IMR-90 (cell line): ENCODE data around the gene PSMD1. TPM values are rescaled to one million over a fixed set of nuclear protein-coding genes. Genes with fewer than 3 reads are reported as not detected.

ENCODE experiments used
- ATAC-seq: fragments of 200-7000 bp; cut with Tn5 transposase; 2 replicates; pipeline ENCODE4 v1.9.1; 2020; ENCODE audit warnings: low read depth, mild to moderate bottlenecking, moderate library complexity
- BruUV-seq: library from RNA; stranded (reverse); fragments of 400-500 nt; replicated peaks from 2 replicates; lab custom pipeline; 2021; lab: Mats Ljungman, UMichigan
- CTCF ChIA-PET: fragments of 300-600 bp; formaldehyde crosslinking; extraction: SDS; loops from one replicate; lab custom pipeline; 2021; ENCODE audit warnings: antibody characterized with exemption; lab: Yijun Ruan, JAX
- POLR2A ChIA-PET: fragments of 300-600 bp; sonication (Branson Sonifier 250); formaldehyde crosslinking; loops from one replicate; lab custom pipeline; 2022; ENCODE audit warnings: antibody characterized with exemption; ENCODE audit not compliant: unreplicated experiment; lab: Charles Lee
- DNase-seq: peaks from one replicate; pipeline ENCODE4 v3.0.0; 2013
- H2AFZ ChIP-seq: replicated peaks from 2 replicates; pipeline ENCODE3; 2013; ENCODE audit warnings: low read length, mild to moderate bottlenecking; ENCODE audit not compliant: poor library complexity
- H2AK5ac ChIP-seq: 2 replicates; pipeline ENCODE4 v1.6.1; 2013; ENCODE audit warnings: low read depth, low read length, inconsistent platforms
- H2AK9ac ChIP-seq: replicated peaks from 2 replicates; pipeline ENCODE3; 2013; ENCODE audit warnings: mild to moderate bottlenecking, low read depth, low read length, moderate library complexity; ENCODE audit not compliant: poor library complexity
- H2BK120ac ChIP-seq: 2 replicates; pipeline ENCODE4 v1.6.1; 2013; ENCODE audit warnings: low read depth, low read length, inconsistent platforms
- H2BK15ac ChIP-seq: 3 replicates; pipeline ENCODE4 v1.6.1; 2013; ENCODE audit warnings: low read depth, low read length, inconsistent platforms
- H2BK20ac ChIP-seq: 2 replicates; pipeline ENCODE4 v1.6.1; 2013; ENCODE audit warnings: low read depth, mild to moderate bottlenecking, inconsistent platforms, low read length, moderate library complexity
- H2BK5ac ChIP-seq: 2 replicates; pipeline ENCODE4 v1.6.1; 2013; ENCODE audit warnings: mild to moderate bottlenecking, low read depth, low read length, inconsistent platforms; ENCODE audit not compliant: poor library complexity, severe bottlenecking
- H3K14ac ChIP-seq: replicated peaks from 2 replicates; pipeline ENCODE4 v1.6.1; 2013; ENCODE audit warnings: low read depth, low read length, inconsistent platforms
- H3K18ac ChIP-seq: 2 replicates; pipeline ENCODE4 v1.6.1; 2013; ENCODE audit warnings: low read depth, low read length, control low read depth
- H3K23ac ChIP-seq: 2 replicates; pipeline ENCODE4 v1.6.1; 2013; ENCODE audit warnings: low read depth, low read length, inconsistent platforms
- H3K27ac ChIP-seq: 2 replicates; pipeline ENCODE4 v1.5.1; 2013; ENCODE audit warnings: mild to moderate bottlenecking, control low read depth, low read length; ENCODE audit not compliant: insufficient read depth
- H3K27me3 ChIP-seq: 2 replicates; pipeline ENCODE4 v1.6.1; 2013; ENCODE audit warnings: low read length; ENCODE audit not compliant: control insufficient read depth, insufficient read depth
- H3K36me3 ChIP-seq: 2 replicates; pipeline ENCODE4 v1.6.1; 2013; ENCODE audit warnings: low read length, mixed read lengths; ENCODE audit not compliant: control insufficient read depth, insufficient read depth
- H3K4ac ChIP-seq: 2 replicates; pipeline ENCODE4 v1.6.1; 2013; ENCODE audit warnings: low read depth, low read length, inconsistent platforms
- H3K4me1 ChIP-seq: 2 replicates; pipeline ENCODE4 v1.6.1; 2013; ENCODE audit warnings: low read length, mixed read lengths; ENCODE audit not compliant: control insufficient read depth, insufficient read depth
- H3K4me2 ChIP-seq: 2 replicates; pipeline ENCODE4 v1.6.1; 2013; ENCODE audit warnings: low read depth, mild to moderate bottlenecking, control low read depth, low read length, moderate library complexity
- H3K4me3 ChIP-seq: 2 replicates; pipeline ENCODE4 v1.5.1; 2013; ENCODE audit warnings: low read depth, mild to moderate bottlenecking, control low read depth, low read length, moderate library complexity; ENCODE audit not compliant: insufficient read depth
- H3K56ac ChIP-seq: 2 replicates; pipeline ENCODE4 v1.6.1; 2013; ENCODE audit warnings: low read length, inconsistent platforms; ENCODE audit not compliant: insufficient read depth; ENCODE audit errors: extremely low read depth
- H3K79me1 ChIP-seq, 2 experiments: 2 replicates each; pipeline ENCODE4 v1.6.1; 2013; ENCODE audit warnings: low read length in 2 of 2, inconsistent platforms in 1 of 2, low read depth in 1 of 2
- H3K9ac ChIP-seq: 2 replicates; pipeline ENCODE4 v1.6.1; 2013; ENCODE audit warnings: low read depth, low read length, control low read depth
- H3K9me1 ChIP-seq: 2 replicates; pipeline ENCODE4 v1.6.1; 2013; ENCODE audit warnings: low read length, inconsistent platforms; ENCODE audit not compliant: insufficient read depth
- H3K9me3 ChIP-seq: 2 replicates; pipeline ENCODE4 v1.6.1; 2013; ENCODE audit warnings: low read length; ENCODE audit not compliant: control insufficient read depth, insufficient read depth
- H4K20me1 ChIP-seq: 2 replicates; pipeline ENCODE4 v1.6.1; 2013; ENCODE audit warnings: low read length, inconsistent platforms; ENCODE audit not compliant: insufficient read depth
- H4K5ac ChIP-seq: 2 replicates; pipeline ENCODE4 v1.6.1; 2013; ENCODE audit warnings: mild to moderate bottlenecking, low read depth, low read length, control low read depth
- H4K8ac ChIP-seq, 2 experiments: 2 replicates each; pipeline ENCODE4 v1.6.1; 2013; ENCODE audit warnings: low read depth in 2 of 2, low read length in 2 of 2, control low read depth in 1 of 2, inconsistent platforms in 1 of 2
- H4K91ac ChIP-seq: 2 replicates; pipeline ENCODE4 v1.6.1; 2013; ENCODE audit warnings: low read depth, low read length, inconsistent platforms; ENCODE audit not compliant: insufficient read depth
- BHLHE40 ChIP-seq: fragments of 150-350 bp; IDR thresholded peaks from 2 replicates; pipeline ENCODE4 v1.6.1; 2016; ENCODE audit warnings: mild to moderate bottlenecking, low read depth, low read length
- CEBPB ChIP-seq: IDR thresholded peaks from 2 replicates; pipeline ENCODE4 v1.6.1; 2012; ENCODE audit warnings: low read depth, low read length, improper control_type of control experiment
- CHD1 ChIP-seq: IDR thresholded peaks from 2 replicates; pipeline ENCODE4 v1.6.1; 2012; ENCODE audit warnings: low read depth, low read length, improper control_type of control experiment
- FOS ChIP-seq: fragments of 150-350 bp; IDR thresholded peaks from 2 replicates; pipeline ENCODE4 v1.6.1; 2016; ENCODE audit warnings: low read depth, low read length
- MAFK ChIP-seq: IDR thresholded peaks from 2 replicates; pipeline ENCODE4 v1.6.1; 2012; ENCODE audit warnings: low read depth, low read length, improper control_type of control experiment
- MAZ ChIP-seq: IDR thresholded peaks from 2 replicates; pipeline ENCODE4 v1.6.1; 2012; ENCODE audit warnings: low read depth, mild to moderate bottlenecking, low read length, improper control_type of control experiment, moderate library complexity, borderline replicate concordance
- MXI1 ChIP-seq: IDR thresholded peaks from 2 replicates; pipeline ENCODE4 v1.6.1; 2012; ENCODE audit warnings: low read depth, mild to moderate bottlenecking, low read length, moderate library complexity, borderline replicate concordance
- POLR2A ChIP-seq: IDR thresholded peaks from 2 replicates; pipeline ENCODE4 v1.6.1; 2012; ENCODE audit warnings: mild to moderate bottlenecking, low read depth, low read length
- RAD21 ChIP-seq: IDR thresholded peaks from 2 replicates; pipeline ENCODE4 v1.6.1; 2012; ENCODE audit warnings: low read length, improper control_type of control experiment
- RFX5 ChIP-seq: IDR thresholded peaks from 2 replicates; pipeline ENCODE4 v1.8.0; 2012; ENCODE audit warnings: low read depth, mild to moderate bottlenecking, low read length, moderate library complexity
- WGBS, 2 experiments: methylation state at CpG; one replicate each; pipeline versions ENCODE4 v1.1.5 to v1.1.7; 2013; ENCODE audit warnings: missing lambda C conversion rate in 2 of 2; ENCODE audit not compliant: insufficient read length in 1 of 2; ENCODE audit errors: extremely low coverage in 2 of 2; 5-methylcytosine and 5-hydroxymethylcytosine counted together
- dilution Hi-C: fragments of 300-500 bp; cut with HindIII; formaldehyde crosslinking; loops from one replicate; pipeline ENCODE4 v1.14.3; 2018; ENCODE audit warnings: low sequenced_read_pairs; ENCODE audit not compliant: unreplicated experiment
- in situ Hi-C: fragments of 300-500 bp; cut with MboI; formaldehyde crosslinking; loops from 3 replicates; pipeline ENCODE4 v1.14.3; 2019; ENCODE audit warnings: low sequenced_read_pairs, inconsistent platforms, mixed read lengths
- intact Hi-C: fragments of 100-400 bp; cut with micrococcal nuclease; formaldehyde crosslinking; loops from 2 replicates; pipeline ENCODE4 v1.10.0; 2022
- polyA plus RNA-seq, 3 experiments: library from polyadenylated mRNA; depleted of rRNA; stranded (reverse); fragments of >200 nt; gene quantifications; 2 replicates each; pipeline ENCODE4 v1.2.3, GENCODE V29; 2012; ENCODE audit warnings: low replicate concordance in 1 of 3
- total RNA-seq: library from RNA; depleted of rRNA; stranded (reverse); fragments of >200 nt; gene quantifications from 2 replicates; pipeline ENCODE4 v1.2.3, GENCODE V29; 2012
- TF ChIP-seq, protein P1 (sequence below): conservative IDR thresholded peaks from 2 replicates; pipeline ENCODE4 v1.5.1; 2012; ENCODE audit warnings: mild to moderate bottlenecking, low read depth, low read length, improper control_type of control experiment
- TF ChIP-seq, protein P2 (sequence below): fragments of 150-350 bp; IDR thresholded peaks from 2 replicates; pipeline ENCODE4 v1.6.1; 2017; ENCODE audit warnings: mild to moderate bottlenecking, antibody characterized with exemption, low read length, low read depth
- TF ChIP-seq, protein P3 (sequence below): fragments of 150-350 bp; IDR thresholded peaks from 2 replicates; pipeline ENCODE4 v1.6.1; 2016; ENCODE audit warnings: low read depth, mild to moderate bottlenecking, low read length, moderate library complexity, borderline replicate concordance

The PSMD1 gene
- total and polyA plus RNA-seq, 2 of the 4 experiments (the other 2 are of a cell fraction) = 89.8 to 181 TPM

DNA sequence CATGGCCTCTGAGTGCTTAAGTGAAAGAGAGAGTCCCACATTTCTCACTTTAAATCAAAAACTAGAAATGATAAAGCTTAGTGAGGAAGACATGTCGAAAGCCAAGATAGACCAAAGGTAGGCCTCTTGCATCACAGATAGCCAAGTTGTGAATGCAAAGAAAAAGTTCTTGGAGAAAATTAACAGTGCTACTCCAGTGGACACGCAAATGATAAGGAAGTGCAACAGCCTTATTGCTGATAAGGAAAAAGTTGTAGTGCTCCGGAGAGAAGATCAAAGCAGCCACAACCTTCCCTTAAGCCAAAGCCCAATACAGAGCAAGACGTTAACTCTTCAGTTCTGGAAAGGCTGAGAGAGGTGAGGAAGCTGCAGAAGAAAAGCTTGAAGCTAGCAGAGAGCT, 32.1 kb downstream of the PSMD1 start:
- CTCF ChIA-PET = interaction anchor here (1.1 kb wide), 1 partner anchor 14 kb away, joined by 3 read pairs; no protein-coding TSS in a partner anchor
- Histone ChIP-seq H3K4me3 (no peak overlapping the region), H3K4me2 (no peak overlapping the region), H3K23ac (no peak overlapping the region), H3K9ac (no peak overlapping the region), H3K27me3 (no peaks in the 10 kb centered on the region), H2AK9ac (no peak overlapping the region), H2BK20ac (no peak overlapping the region), H2BK5ac (no peak overlapping the region), H3K4ac (no peak overlapping the region), H4K91ac (no peak overlapping the region), H4K20me1 (no peaks in the 10 kb centered on the region), H3K27ac (no peak overlapping the region), H2BK120ac (no peak overlapping the region), H3K9me1 (no peaks in the 10 kb centered on the region), H2AFZ (no peak overlapping the region), H3K36me3 (peaks cover 40% of the 10 kb centered on the region), H3K9me3 (no peaks in the 10 kb centered on the region), H4K8ac (no peak overlapping the region), H2BK15ac (no peak overlapping the region), H3K4me1 (no peaks in the 10 kb centered on the region), H2AK5ac (no peak overlapping the region), H4K5ac (no peak overlapping the region), H3K79me1 (peaks cover 10 to 20% of the 10 kb centered on the region in 2 experiments), H3K56ac (no peak overlapping the region), H3K14ac (no peak overlapping the region), H3K18ac (no peak overlapping the region)
- dilution Hi-C loops (no loop called here), intact Hi-C loops (no loop called here), in situ Hi-C loops (no loop called here)
- no CpG with 5 or more reads among the region's 4 CpGs for WGBS, 2 experiments
- DNase-seq (no peak), ATAC-seq (no peak)
- TF ChIP-seq, protein P1, sequence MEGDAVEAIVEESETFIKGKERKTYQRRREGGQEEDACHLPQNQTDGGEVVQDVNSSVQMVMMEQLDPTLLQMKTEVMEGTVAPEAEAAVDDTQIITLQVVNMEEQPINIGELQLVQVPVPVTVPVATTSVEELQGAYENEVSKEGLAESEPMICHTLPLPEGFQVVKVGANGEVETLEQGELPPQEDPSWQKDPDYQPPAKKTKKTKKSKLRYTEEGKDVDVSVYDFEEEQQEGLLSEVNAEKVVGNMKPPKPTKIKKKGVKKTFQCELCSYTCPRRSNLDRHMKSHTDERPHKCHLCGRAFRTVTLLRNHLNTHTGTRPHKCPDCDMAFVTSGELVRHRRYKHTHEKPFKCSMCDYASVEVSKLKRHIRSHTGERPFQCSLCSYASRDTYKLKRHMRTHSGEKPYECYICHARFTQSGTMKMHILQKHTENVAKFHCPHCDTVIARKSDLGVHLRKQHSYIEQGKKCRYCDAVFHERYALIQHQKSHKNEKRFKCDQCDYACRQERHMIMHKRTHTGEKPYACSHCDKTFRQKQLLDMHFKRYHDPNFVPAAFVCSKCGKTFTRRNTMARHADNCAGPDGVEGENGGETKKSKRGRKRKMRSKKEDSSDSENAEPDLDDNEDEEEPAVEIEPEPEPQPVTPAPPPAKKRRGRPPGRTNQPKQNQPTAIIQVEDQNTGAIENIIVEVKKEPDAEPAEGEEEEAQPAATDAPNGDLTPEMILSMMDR = no peak
- TF ChIP-seq FOS (no peak), MAFK (no peak), CHD1 (no peak), CEBPB (no peak), MXI1 (no peak), RFX5 (no peak), POLR2A (no peak), BHLHE40 (no peak), MAZ (no peak), RAD21 (no peak)
- TF ChIP-seq, protein P2, sequence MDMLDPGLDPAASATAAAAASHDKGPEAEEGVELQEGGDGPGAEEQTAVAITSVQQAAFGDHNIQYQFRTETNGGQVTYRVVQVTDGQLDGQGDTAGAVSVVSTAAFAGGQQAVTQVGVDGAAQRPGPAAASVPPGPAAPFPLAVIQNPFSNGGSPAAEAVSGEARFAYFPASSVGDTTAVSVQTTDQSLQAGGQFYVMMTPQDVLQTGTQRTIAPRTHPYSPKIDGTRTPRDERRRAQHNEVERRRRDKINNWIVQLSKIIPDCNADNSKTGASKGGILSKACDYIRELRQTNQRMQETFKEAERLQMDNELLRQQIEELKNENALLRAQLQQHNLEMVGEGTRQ = no peak
- TF ChIP-seq, protein P3, sequence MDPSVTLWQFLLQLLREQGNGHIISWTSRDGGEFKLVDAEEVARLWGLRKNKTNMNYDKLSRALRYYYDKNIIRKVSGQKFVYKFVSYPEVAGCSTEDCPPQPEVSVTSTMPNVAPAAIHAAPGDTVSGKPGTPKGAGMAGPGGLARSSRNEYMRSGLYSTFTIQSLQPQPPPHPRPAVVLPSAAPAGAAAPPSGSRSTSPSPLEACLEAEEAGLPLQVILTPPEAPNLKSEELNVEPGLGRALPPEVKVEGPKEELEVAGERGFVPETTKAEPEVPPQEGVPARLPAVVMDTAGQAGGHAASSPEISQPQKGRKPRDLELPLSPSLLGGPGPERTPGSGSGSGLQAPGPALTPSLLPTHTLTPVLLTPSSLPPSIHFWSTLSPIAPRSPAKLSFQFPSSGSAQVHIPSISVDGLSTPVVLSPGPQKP = no peak
- no TSS peak for BruUV-seq
- POLR2A ChIA-PET = interaction anchor here (0.5 kb wide), 1 partner anchor 419 kb away, joined by 7 read pairs; no protein-coding TSS in a partner anchor
